HG03439 (cell line): ENCODE results near the gene IGSF9.
A peak's percentile ranks its signal among the peaks of the same experiment; 100 is the strongest.

Source experiments
- ATAC-seq: cut with Tn5 transposase; IDR thresholded peaks from one replicate; pipeline ENCODE4 v1.9.1; 2021; ENCODE audit warnings: mild to moderate bottlenecking, moderate library complexity; ENCODE audit not compliant: unreplicated experiment

The IGSF9 gene

GRCh38 chr1:159933347-159933746, 12.1 kb downstream of the IGSF9 start:
- ATAC-seq, result no peak

GRCh38 chr1:159932296-159933285, 12.8 kb downstream of the IGSF9 start:
- no peak for ATAC-seq

- no peak for ATAC-seq
Observed at GRCh38 chr1:159931795-159932173, 13.6 kb downstream of the IGSF9 start.

- no peak for ATAC-seq
Observed at GRCh38 chr1:159931101-159931794, 14.2 kb downstream of the IGSF9 start.

GRCh38 chr1:159930634-159931033, 14.8 kb downstream of the IGSF9 start:
- ATAC-seq, result no peak

GRCh38 chr1:159930216-159930615, 15.2 kb downstream of the IGSF9 start:
- ATAC-seq, result no peak

GRCh38 chr1:159929155-159930051, 16.0 kb downstream of the IGSF9 start:
- ATAC-seq, result no peak

- no peak for ATAC-seq
Observed at GRCh38 chr1:159928491-159929050, 16.8 kb downstream of the IGSF9 start.

- ATAC-seq, result no peak
Observed at GRCh38 chr1:159927849-159928431, 17.5 kb downstream of the IGSF9 start.

- ATAC-seq, result no peak
Observed at GRCh38 chr1:159927211-159927848, 18.1 kb downstream of the IGSF9 start.

- ATAC-seq, result peak; percentile 15
Observed at GRCh38 chr1:159925719-159926078, 19.7 kb downstream of the IGSF9 start.

GRCh38 chr1:159924791-159925718, 20.4 kb downstream of the IGSF9 start, which contains the start of gene TAGLN2:
Gene TAGLN2 (minus strand): TSS chr1:159925507. CDS start chr1:159920509, 4,998 bp downstream.
- ATAC-seq, result peak; percentile 59

- ATAC-seq, result no peak
Observed at GRCh38 chr1:159924025-159924790, 21.2 kb downstream of the IGSF9 start.

- ATAC-seq, result peak; percentile 24
Observed at GRCh38 chr1:159923203-159924024, 22.0 kb downstream of the IGSF9 start.

- ATAC-seq, result no peak
Observed at GRCh38 chr1:159922511-159923202, 22.8 kb downstream of the IGSF9 start.

- ATAC-seq, result peak; percentile 21
Observed at GRCh38 chr1:159921700-159922504, 23.5 kb downstream of the IGSF9 start.
